A549 (cell line): ENCODE measurements around the gene RASSF8.

ENCODE experiments used
- BHLHE40 ChIP-seq: IDR thresholded peaks from 2 replicates; pipeline ENCODE4 v1.6.1; 2012; ENCODE audit warnings: low read depth, low read length, inconsistent platforms
- CTCF ChIP-seq: fragments of >200 bp; sonication (Bioruptor Twin); formaldehyde crosslinking; IDR thresholded peaks from 3 replicates; pipeline ENCODE4 v1.5.1; 2016
- EP300 ChIP-seq, 2 experiments: fragments of >200 bp; sonication (Bioruptor Twin); formaldehyde crosslinking; IDR thresholded peaks; 2 replicates in 1 of 2; 3 replicates in 1 of 2; pipeline ENCODE4 v1.6.1; 2016 to 2017
- HDAC2 ChIP-seq: fragments of 200-600 bp; sonication (generic); IDR thresholded peaks from 2 replicates; pipeline ENCODE4 v1.6.1; 2016
- JUN ChIP-seq, 2 experiments: fragments of >200 bp; sonication (Bioruptor Twin); formaldehyde crosslinking; IDR thresholded peaks; 2 replicates in 1 of 2; 3 replicates in 1 of 2; pipeline ENCODE4 v1.6.1; 2016 to 2017
- MAX ChIP-seq: IDR thresholded peaks from 2 replicates; pipeline ENCODE4 v1.6.1; 2012
- MYC ChIP-seq: IDR thresholded peaks from 2 replicates; pipeline ENCODE4 v1.6.1; 2012; ENCODE audit warnings: mild to moderate bottlenecking, inconsistent platforms, low read length, improper control_type of control experiment, borderline replicate concordance
- SMC3 ChIP-seq: fragments of >200 bp; sonication (Bioruptor Twin); formaldehyde crosslinking; IDR thresholded peaks from 3 replicates; pipeline ENCODE4 v1.6.1; 2018; ENCODE audit warnings: inconsistent platforms
- SREBF2 ChIP-seq: fragments of 450-650 bp; IDR thresholded peaks from 2 replicates; pipeline ENCODE4 v1.6.1; 2014; ENCODE audit warnings: mild to moderate bottlenecking, moderate library complexity
- ZNF302 ChIP-seq: fragments of 250-450 bp; sonication (Bioruptor Pico); IDR thresholded peaks from 2 replicates; pipeline ENCODE4 v1.9.0; 2021; ENCODE audit warnings: inconsistent platforms, mild to moderate bottlenecking, moderate library complexity

DNA sequence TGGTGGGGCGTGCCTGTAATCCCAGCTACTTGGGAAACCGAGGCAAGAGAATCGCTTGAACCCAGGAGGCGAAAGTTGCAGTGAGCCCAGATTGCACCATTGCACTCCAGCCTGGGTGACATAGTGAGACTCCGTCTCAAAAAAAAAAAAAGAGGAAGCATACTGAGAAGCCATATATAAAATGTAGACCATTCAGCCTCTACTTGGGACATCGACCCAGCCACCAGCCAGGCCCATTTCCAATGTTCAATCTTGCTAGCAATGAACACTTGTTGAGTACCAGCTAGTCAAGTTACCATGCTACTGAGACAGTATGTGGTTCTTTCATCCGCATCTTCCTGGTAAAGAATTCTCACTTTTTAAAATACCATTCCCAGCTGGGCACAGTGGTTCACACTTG, 33.4 kb upstream of the RASSF8 start:
- TF ChIP-seq MAX (no peak), CTCF (no peak), ZNF302 (CRISPR knock-in tag) (no peak), BHLHE40 (no peak), HDAC2 (no peak), SREBF2 (no peak), JUN (IDR thresholded peaks at IDR 0.05) (no peak), MYC (no peak), SMC3 (no peak), EP300 (IDR thresholded peaks at IDR 0.05) (no peak)
